Lung (tissue), 12 donors: Measurements from ENCODE around the gene LIMA1. TPM values are rescaled to one million over a fixed set of nuclear protein-coding genes. Genes with fewer than 3 reads are reported as not detected.

Experiments
- ATAC-seq: fragments of 200-7000 bp; cut with Tn5 transposase; one replicate; pipeline ENCODE4 v1.9.1; 2020; ENCODE audit warnings: moderate number of reproducible peaks; ENCODE audit not compliant: insufficient read depth, low FRiP score
- DNase-seq, 3 donors: peaks; one replicate each; pipeline ENCODE4 v3.0.0-alpha.2; 2013 to 2017
- H3K27ac ChIP-seq, 2 donors: one replicate each; pipeline ENCODE4 v1.5.1; 2013; ENCODE audit warnings: mild to moderate bottlenecking in 2 of 2, moderate library complexity in 2 of 2, control low read depth in 1 of 2, inconsistent platforms in 1 of 2, low read depth in 1 of 2, low read length in 1 of 2
- H3K27me3 ChIP-seq, 3 donors: one replicate each; pipeline ENCODE4 v1.5.1; 2013; ENCODE audit warnings: low read length in 2 of 3; ENCODE audit not compliant: control insufficient read depth in 3 of 3, insufficient read depth in 3 of 3
- H3K36me3 ChIP-seq, 4 donors: one replicate each; pipeline ENCODE4 v1.5.1; 2013; ENCODE audit warnings: low read length in 4 of 4, mild to moderate bottlenecking in 1 of 4, moderate library complexity in 1 of 4; ENCODE audit not compliant: control insufficient read depth in 4 of 4, insufficient read depth in 4 of 4
- H3K4me1 ChIP-seq, 5 donors: one replicate each; pipeline ENCODE4 v1.5.1; 2013; ENCODE audit warnings: low read length in 5 of 5, mild to moderate bottlenecking in 2 of 5, moderate library complexity in 1 of 5; ENCODE audit not compliant: control insufficient read depth in 5 of 5, insufficient read depth in 5 of 5
- H3K4me3 ChIP-seq: one replicate; pipeline ENCODE4 v1.5.1; 2013; ENCODE audit warnings: mild to moderate bottlenecking, control low read depth, moderate library complexity
- H3K9ac ChIP-seq, 2 donors: one replicate each; pipeline ENCODE4 v1.5.1; 2013; ENCODE audit warnings: low read length in 2 of 2, control low read depth in 1 of 2; ENCODE audit not compliant: insufficient read depth in 1 of 2
- H3K9me3 ChIP-seq, 4 donors: one replicate each; pipeline ENCODE4 v1.5.1; 2013; ENCODE audit warnings: low read length in 3 of 4, mild to moderate bottlenecking in 1 of 4, moderate library complexity in 1 of 4; ENCODE audit not compliant: control insufficient read depth in 4 of 4, insufficient read depth in 3 of 4
- CTCF ChIP-seq: IDR thresholded peaks from 2 replicates; pipeline ENCODE4 v1.5.1; 2012; ENCODE audit warnings: mild to moderate bottlenecking; ENCODE audit errors: control extremely low read depth, extremely low read depth
- WGBS, 2 donors: extraction: QIAGEN DNeasy Blood & Tissue Kit; methylation state at CpG; one replicate each; pipeline ENCODE4 v1.1.7; 2013; 5-methylcytosine and 5-hydroxymethylcytosine counted together
- polyA plus RNA-seq, 2 donors: library from polyadenylated mRNA; stranded (reverse); fragments of 200-250 nt; gene quantifications; one replicate each; pipeline ENCODE4 v1.2.1, GENCODE V29; 2013
- total RNA-seq, 2 donors: library from RNA; depleted of rRNA in 1 of 2; stranded (reverse); fragments of >200 nt in 1 of 2; gene quantifications; one replicate each; pipeline ENCODE4 v1.2.1, GENCODE V29; 2014 to 2021
- donor health status: control.
- donor health status: control.
- donor health status: Bipolar disorder and iron deficiency.
- donor health status: healthy.
- donor health status: DM: yes; HTN: yes; CAD: no.

The LIMA1 gene
- total and polyA plus RNA-seq, 4 donors = 25.0 to 69.7 (median 45.7) TPM

- H3K9ac ChIP-seq = no peak overlapping the region
- H3K27ac ChIP-seq = no peak overlapping the region
- ATAC-seq (no peak), DNase-seq (no peak)
- 99 to 100% methylated on average over 2 of the region's 2 CpGs for WGBS, 2 donors
- no peak overlapping the region for H3K4me3 ChIP-seq
- no peaks in the 10 kb centered on the region for H3K9me3 ChIP-seq
- no peak for TF ChIP-seq CTCF
- H3K4me1 ChIP-seq = peaks cover 0 to 9% (median 0%) of the 10 kb centered on the region in 5 donors
- H3K27me3 ChIP-seq = no peaks in the 10 kb centered on the region
- H3K36me3 ChIP-seq = no peaks in the 10 kb centered on the region
These were observed 19.5 kb downstream of the LIMA1 start for GRCh38 chr12:50263832-50264231.

DNA sequence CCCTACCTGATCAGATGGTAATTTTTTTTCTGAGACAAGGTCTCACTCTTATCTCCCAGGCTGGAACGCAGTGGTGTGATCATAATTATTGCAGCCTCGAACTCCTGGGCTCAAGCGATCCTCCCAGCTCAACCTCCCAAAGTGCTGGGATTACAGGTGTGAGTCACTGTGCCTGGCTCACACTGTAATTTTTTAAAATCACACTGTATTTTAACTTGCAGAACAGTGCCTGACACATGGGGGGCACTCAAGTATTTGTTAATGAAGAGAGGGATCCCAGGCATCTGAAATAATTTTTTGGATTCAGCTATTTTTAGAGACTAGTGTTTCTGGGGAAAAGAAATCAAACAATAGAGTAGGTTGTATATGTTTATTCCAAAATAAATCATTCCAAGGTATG is 21.7 kb downstream of the LIMA1 start:
- DNase-seq (no peak), ATAC-seq (no peak)
- Histone ChIP-seq H3K27ac (peak overlapping the region in 1 of 2 donors; percentile 11), H3K36me3 (no peaks in the 10 kb centered on the region), H3K9me3 (no peaks in the 10 kb centered on the region), H3K4me3 (no peak overlapping the region), H3K4me1 (peaks cover 4 to 18% (median 9%) of the 10 kb centered on the region in 5 donors), H3K9ac (no peak overlapping the region), H3K27me3 (no peaks in the 10 kb centered on the region)
- 87 to 94% methylated on average over 3 of the region's 3 CpGs for WGBS, 2 donors
- TF ChIP-seq CTCF = no peak

- Histone ChIP-seq H3K36me3 (no peaks in the 10 kb centered on the region), H3K9ac (no peak overlapping the region), H3K4me3 (no peak overlapping the region), H3K27ac (peak overlapping the region; percentile 42 to 75), H3K27me3 (no peaks in the 10 kb centered on the region), H3K4me1 (peaks cover 5 to 18% (median 9%) of the 10 kb centered on the region in 5 donors), H3K9me3 (no peaks in the 10 kb centered on the region)
- TF ChIP-seq CTCF = no peak
- ATAC-seq = no peak
- DNase-seq = no peak
- WGBS, 2 donors = 66 to 74% methylated on average over 5 of the region's 5 CpGs
These were observed 25.2 kb downstream of the LIMA1 start for GRCh38 chr12:50258167-50258551.
